Measurements from ENCODE around the gene RAI1.

GRCh38 chr17:17841601-17842025 lies 160.4 kb downstream of the RAI1 start:
- TF ChIP-seq KLF17 (tag by site-specific recombination; IDR thresholded peaks at IDR 0.05) = no peak
- no peak for TF ChIP-seq CTCF (tag by site-specific recombination; IDR thresholded peaks at IDR 0.05)

All from HEK293 (cell line).